WTC11 (cell line): ENCODE measurements around the gene SOX15. TPM values are rescaled to one million over a fixed set of nuclear protein-coding genes. Genes with fewer than 3 reads are reported as not detected.
A peak's percentile ranks its signal among the peaks of the same experiment; 100 is the strongest.

ENCODE experiments used
- ATAC-seq: fragments of 200-7000 bp; cut with Tn5 transposase; 2 replicates; pipeline ENCODE4 v1.10.0; 2021; ENCODE audit warnings: mild to moderate bottlenecking, moderate library complexity
- CTCF ChIA-PET: fragments of 300-600 bp; sonication (Branson Sonifier 250); formaldehyde crosslinking; loops from one replicate; lab custom pipeline; 2021; ENCODE audit warnings: antibody characterized with exemption; lab: Charles Lee
- POLR2A ChIA-PET: fragments of 350-600 bp; sonication (Branson Sonifier 250); formaldehyde crosslinking; loops from one replicate; lab custom pipeline; 2021; ENCODE audit warnings: antibody characterized with exemption; lab: Charles Lee
- DNase-seq: peaks from one replicate; pipeline ENCODE4 v3.0.0; 2021; ENCODE audit warnings: low spot score
- H3K27ac Mint-ChIP-seq: 2 replicates; pipeline ENCODE4 v1.8.0; 2021; ENCODE audit warnings: mixed read lengths
- H3K27me3 Mint-ChIP-seq: 2 replicates; pipeline ENCODE4 v1.8.0; 2021; ENCODE audit warnings: low read depth, mild to moderate bottlenecking, moderate library complexity, mixed read lengths
- H3K36me3 Mint-ChIP-seq: 2 replicates; pipeline ENCODE4 v1.8.0; 2021; ENCODE audit warnings: mixed read lengths
- H3K4me1 Mint-ChIP-seq: 2 replicates; pipeline ENCODE4 v1.8.0; 2022; ENCODE audit warnings: mixed read lengths
- H3K4me3 Mint-ChIP-seq: 2 replicates; pipeline ENCODE4 v1.8.0; 2021; ENCODE audit warnings: mild to moderate bottlenecking, moderate library complexity, mixed read lengths
- H3K9me3 Mint-ChIP-seq: 2 replicates; pipeline ENCODE4 v1.8.0; 2021; ENCODE audit warnings: mixed read lengths
- ATF2 ChIP-seq: sonication (generic); formaldehyde crosslinking; IDR thresholded peaks from 2 replicates; pipeline ENCODE4 v1.8.1; 2022; ENCODE audit warnings: low read depth, missing genetic modification reagents, borderline replicate concordance
- CREM ChIP-seq: sonication (generic); formaldehyde crosslinking; IDR thresholded peaks from 2 replicates; pipeline ENCODE4 v1.8.1; 2022; ENCODE audit warnings: mild to moderate bottlenecking, missing genetic modification reagents, moderate library complexity
- HMGXB4 ChIP-seq: sonication (generic); formaldehyde crosslinking; IDR thresholded peaks from 2 replicates; pipeline ENCODE4 v1.8.1; 2023; ENCODE audit warnings: mild to moderate bottlenecking, moderate library complexity, missing genetic modification reagents
- KAT7 ChIP-seq: sonication (generic); formaldehyde crosslinking; IDR thresholded peaks from 2 replicates; pipeline ENCODE4 v1.8.1; 2023; ENCODE audit warnings: missing genetic modification reagents, mild to moderate bottlenecking, borderline replicate concordance
- MAX ChIP-seq: sonication (generic); formaldehyde crosslinking; IDR thresholded peaks from 2 replicates; pipeline ENCODE4 v1.8.0; 2022; ENCODE audit warnings: mild to moderate bottlenecking, missing genetic modification reagents
- NR1H2 ChIP-seq: sonication (generic); formaldehyde crosslinking; IDR thresholded peaks from 2 replicates; pipeline ENCODE4 v1.9.0; 2021; ENCODE audit warnings: mild to moderate bottlenecking, moderate library complexity, missing genetic modification reagents
- SOX15 ChIP-seq: fragments of 250-450 bp; sonication (Bioruptor Pico); IDR thresholded peaks from 2 replicates; pipeline ENCODE4 v1.9.0; 2021; ENCODE audit warnings: mild to moderate bottlenecking
- ZNF138 ChIP-seq: sonication (generic); formaldehyde crosslinking; conservative IDR thresholded peaks from 2 replicates; pipeline ENCODE4 v1.8.1; 2022; ENCODE audit warnings: mild to moderate bottlenecking, moderate library complexity, missing genetic modification reagents
- ZNF396 ChIP-seq: fragments of 250-450 bp; sonication (Bioruptor Pico); IDR thresholded peaks from 2 replicates; pipeline ENCODE4 v1.8.0; 2021; ENCODE audit warnings: mild to moderate bottlenecking, moderate library complexity, borderline replicate concordance
- ZNF416 ChIP-seq: fragments of 250-450 bp; sonication (Bioruptor Pico); IDR thresholded peaks from 2 replicates; pipeline ENCODE4 v1.9.0; 2021; ENCODE audit warnings: mild to moderate bottlenecking, inconsistent platforms
- ZNF671 ChIP-seq: fragments of 250-450 bp; sonication (Bioruptor Pico); IDR thresholded peaks from 2 replicates; pipeline ENCODE4 v1.8.0; 2021; ENCODE audit warnings: mild to moderate bottlenecking
- ZSCAN18 ChIP-seq: fragments of 250-450 bp; sonication (Bioruptor Pico); IDR thresholded peaks from 2 replicates; pipeline ENCODE4 v2.1.2; 2022; ENCODE audit warnings: mild to moderate bottlenecking, moderate library complexity
- total RNA-seq: library from RNA; stranded (reverse); gene quantifications from 3 replicates; pipeline ENCODE4 v1.2.3, GENCODE V29; 2021
- TF ChIP-seq, protein P1 (sequence below): sonication (generic); formaldehyde crosslinking; IDR thresholded peaks from 2 replicates; pipeline ENCODE4 v1.8.0; 2022; ENCODE audit warnings: mild to moderate bottlenecking, missing genetic modification reagents
- TF ChIP-seq, protein P2 (sequence below): fragments of 250-450 bp; sonication (Bioruptor Pico); conservative IDR thresholded peaks from 2 replicates; pipeline ENCODE4 v1.9.0; 2021; ENCODE audit warnings: mild to moderate bottlenecking
- TF ChIP-seq, protein P3 (sequence below): sonication (generic); formaldehyde crosslinking; IDR thresholded peaks from 2 replicates; pipeline ENCODE4 v1.8.1; 2023; ENCODE audit warnings: mild to moderate bottlenecking, missing genetic modification reagents
- TF ChIP-seq, protein P4 (sequence below): fragments of 200-600 bp; IDR thresholded peaks from 2 replicates; pipeline ENCODE4 v1.8.0; 2022; ENCODE audit warnings: antibody characterized with exemption

SOX15 gene
- total RNA-seq, 1 experiment from 2014 or later: 19.9 TPM

DNA sequence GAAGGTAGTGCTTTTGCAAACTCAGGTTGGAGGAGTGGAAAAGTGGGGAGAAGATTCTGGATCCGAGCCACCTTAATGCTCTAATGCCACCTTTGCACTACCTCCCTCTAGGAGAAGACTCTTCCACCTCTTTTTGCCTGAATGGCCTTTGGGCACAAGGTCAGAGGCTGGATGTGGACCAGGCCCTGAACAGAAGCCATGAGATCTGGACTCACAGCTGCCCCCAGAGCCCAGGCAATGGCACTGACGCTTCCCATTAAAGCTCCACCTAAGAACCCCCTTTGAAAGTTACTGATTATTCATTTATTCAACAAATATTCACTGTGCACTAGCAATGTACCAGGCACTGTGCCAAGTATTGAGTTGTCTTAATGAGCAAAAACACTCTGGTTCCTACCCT is 43.2 kb upstream of the SOX15 start (continued):
- TF ChIP-seq NR1H2 (CRISPR knock-in tag): no peak

GRCh38 chr17:7632492-7632894 is 42.6 kb upstream of the SOX15 start:
- POLR2A ChIA-PET: interaction anchor here (1.0 to 5.8 kb wide), 4 partner anchors 18 to 84 kb away, joined by 3 to 68 read pairs (median 6); partner anchors contain the start of genes ATP1B2, TP53 and WRAP53
- DNase-seq: peak; percentile 56

DNA sequence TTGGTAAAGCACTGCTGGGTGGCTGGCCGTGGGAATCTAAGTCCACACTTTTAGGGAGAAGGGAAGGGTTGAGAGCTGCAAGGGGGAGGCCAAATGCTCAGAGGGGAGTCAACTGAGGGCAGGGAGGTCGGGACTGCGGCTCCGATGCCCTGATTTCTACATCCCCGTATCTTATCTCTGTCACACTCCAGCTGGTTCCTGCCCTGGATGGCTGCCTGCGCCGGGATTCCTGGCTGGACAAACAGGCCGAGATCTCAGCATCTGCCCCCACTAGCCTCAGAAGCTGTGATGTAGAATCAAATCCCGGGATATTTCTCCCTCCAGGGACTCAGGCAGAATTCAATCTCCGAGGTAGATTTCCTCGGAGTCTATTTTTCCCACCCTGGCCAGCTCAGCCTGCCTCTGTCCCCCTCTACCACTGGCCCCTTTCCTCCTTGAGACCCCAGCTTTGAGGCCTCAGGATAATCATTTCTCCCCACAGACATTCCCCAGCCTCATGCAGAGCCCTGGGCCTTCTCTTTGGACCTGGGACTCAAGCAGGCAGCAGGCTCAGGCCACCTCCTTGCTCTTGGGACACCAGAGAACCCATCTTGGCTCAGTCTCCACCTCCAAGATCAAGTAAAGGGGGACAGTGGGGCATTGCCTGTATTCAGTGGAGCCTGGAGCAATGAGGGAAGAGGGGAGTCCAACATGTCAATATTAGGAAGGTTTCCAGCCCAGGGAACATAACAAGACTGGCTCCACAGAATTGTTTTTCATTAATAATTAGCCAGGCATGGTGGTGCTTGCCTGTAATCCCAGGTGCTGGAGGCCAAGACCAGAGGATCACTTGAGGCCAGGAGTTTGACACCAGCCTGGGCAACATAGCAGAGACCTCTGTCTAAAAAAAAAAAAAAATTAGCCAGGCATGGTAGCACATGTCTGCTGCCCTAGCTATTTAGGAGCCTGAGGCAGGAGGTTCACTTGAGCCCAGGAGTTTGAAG is 41.8 kb upstream of the SOX15 start:
- CTCF ChIA-PET: interaction anchor here (0.7 to 7.5 kb wide), 30 partner anchors 8 to 462 kb away, joined by 3 to 205 read pairs (median 6); partner anchors contain the start of genes ATP1B2, CD68, DNAH2 and EFNB3
- POLR2A ChIA-PET: interaction anchor here (1.0 to 5.8 kb wide), 6 partner anchors 19 to 85 kb away, joined by 3 to 68 read pairs (median 5); partner anchors contain the start of genes ATP1B2, SOX15, TP53 and WRAP53
- Mint-ChIP-seq H3K4me3 (no peak overlapping the region), H3K9me3 (no peaks in the 10 kb centered on the region), H3K36me3 (no peaks in the 10 kb centered on the region; the same call in 1 of the 2 replicates)
- ATAC-seq: no peak
- no peak for TF ChIP-seq ZNF396 (CRISPR knock-in tag)
- TF ChIP-seq ZNF671 (CRISPR knock-in tag): no peak
- no peak for TF ChIP-seq HMGXB4 (CRISPR knock-in tag)
- no peak for TF ChIP-seq ZNF138
- TF ChIP-seq, protein P1, sequence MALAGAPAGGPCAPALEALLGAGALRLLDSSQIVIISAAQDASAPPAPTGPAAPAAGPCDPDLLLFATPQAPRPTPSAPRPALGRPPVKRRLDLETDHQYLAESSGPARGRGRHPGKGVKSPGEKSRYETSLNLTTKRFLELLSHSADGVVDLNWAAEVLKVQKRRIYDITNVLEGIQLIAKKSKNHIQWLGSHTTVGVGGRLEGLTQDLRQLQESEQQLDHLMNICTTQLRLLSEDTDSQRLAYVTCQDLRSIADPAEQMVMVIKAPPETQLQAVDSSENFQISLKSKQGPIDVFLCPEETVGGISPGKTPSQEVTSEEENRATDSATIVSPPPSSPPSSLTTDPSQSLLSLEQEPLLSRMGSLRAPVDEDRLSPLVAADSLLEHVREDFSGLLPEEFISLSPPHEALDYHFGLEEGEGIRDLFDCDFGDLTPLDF (CRISPR knock-in tag): no peak
- TF ChIP-seq ZNF416: no peak
- TF ChIP-seq SOX15 (CRISPR knock-in tag): no peak
- TF ChIP-seq, protein P2, sequence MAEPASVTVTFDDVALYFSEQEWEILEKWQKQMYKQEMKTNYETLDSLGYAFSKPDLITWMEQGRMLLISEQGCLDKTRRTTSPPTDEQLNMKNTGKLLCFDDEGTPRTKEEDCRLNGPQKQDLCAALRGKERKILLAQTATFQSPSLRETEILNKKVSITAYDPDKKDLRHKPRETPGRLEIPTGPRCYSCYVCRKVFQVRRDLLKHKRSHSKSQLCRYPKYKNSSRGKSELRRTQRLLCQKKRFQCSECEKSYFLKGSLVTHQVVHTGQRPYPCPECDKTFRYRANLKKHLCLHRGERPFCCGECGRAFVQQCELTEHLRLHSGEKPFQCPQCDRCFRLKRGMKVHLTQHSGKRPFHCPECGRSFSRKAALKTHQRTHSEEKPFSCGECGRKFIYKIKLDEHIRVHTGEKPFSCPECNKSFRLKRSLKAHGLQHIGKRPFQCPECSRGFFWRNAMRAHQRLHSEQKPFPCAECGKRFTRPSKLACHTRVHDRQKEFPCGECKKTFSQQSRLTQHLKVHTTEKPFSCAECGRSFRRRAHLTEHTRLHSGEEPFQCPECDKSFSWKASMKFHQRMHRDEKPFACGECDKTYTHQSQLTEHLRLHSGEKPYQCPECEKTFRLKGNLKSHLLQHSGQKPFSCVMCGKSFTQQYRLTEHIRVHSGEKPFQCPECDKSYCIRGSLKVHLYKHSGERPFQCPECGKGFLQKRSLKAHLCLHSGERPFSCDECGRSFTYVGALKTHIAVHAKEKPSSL (CRISPR knock-in tag): no peak
- TF ChIP-seq, protein P3, sequence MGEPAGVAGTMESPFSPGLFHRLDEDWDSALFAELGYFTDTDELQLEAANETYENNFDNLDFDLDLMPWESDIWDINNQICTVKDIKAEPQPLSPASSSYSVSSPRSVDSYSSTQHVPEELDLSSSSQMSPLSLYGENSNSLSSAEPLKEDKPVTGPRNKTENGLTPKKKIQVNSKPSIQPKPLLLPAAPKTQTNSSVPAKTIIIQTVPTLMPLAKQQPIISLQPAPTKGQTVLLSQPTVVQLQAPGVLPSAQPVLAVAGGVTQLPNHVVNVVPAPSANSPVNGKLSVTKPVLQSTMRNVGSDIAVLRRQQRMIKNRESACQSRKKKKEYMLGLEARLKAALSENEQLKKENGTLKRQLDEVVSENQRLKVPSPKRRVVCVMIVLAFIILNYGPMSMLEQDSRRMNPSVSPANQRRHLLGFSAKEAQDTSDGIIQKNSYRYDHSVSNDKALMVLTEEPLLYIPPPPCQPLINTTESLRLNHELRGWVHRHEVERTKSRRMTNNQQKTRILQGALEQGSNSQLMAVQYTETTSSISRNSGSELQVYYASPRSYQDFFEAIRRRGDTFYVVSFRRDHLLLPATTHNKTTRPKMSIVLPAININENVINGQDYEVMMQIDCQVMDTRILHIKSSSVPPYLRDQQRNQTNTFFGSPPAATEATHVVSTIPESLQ (CRISPR knock-in tag): no peak
- TF ChIP-seq ATF2 (CRISPR knock-in tag): no peak
- no peak for TF ChIP-seq MAX
- no peak for TF ChIP-seq ZSCAN18
- TF ChIP-seq CREM: no peak
- TF ChIP-seq, all 79 proteins: peak for 0
- Mint-ChIP-seq H3K4me1 (peaks cover 37% of the 10 kb centered on the region), H3K27me3 (no peaks in the 10 kb centered on the region), H3K27ac (no peak overlapping the region)
- no peak for DNase-seq

More at GRCh38 chr17:7632492-7632894, 42.6 kb upstream of the SOX15 start:
- Mint-ChIP-seq H3K4me1 (peaks cover 35% of the 10 kb centered on the region), H3K4me3 (no peak overlapping the region), H3K27me3 (no peaks in the 10 kb centered on the region), H3K9me3 (no peaks in the 10 kb centered on the region), H3K36me3 (no peaks in the 10 kb centered on the region), H3K27ac (no peak overlapping the region)
- peak; percentile 55 for ATAC-seq
- CTCF ChIA-PET: interaction anchor here (0.5 to 7.5 kb wide), 34 partner anchors 9 to 1782 kb away, joined by 3 to 205 read pairs (median 4); partner anchors contain the start of genes ATP1B2, CD68, DNAH2 and EFNB3
- no peak for TF ChIP-seq KAT7 (CRISPR knock-in tag)
- TF ChIP-seq, protein P4, sequence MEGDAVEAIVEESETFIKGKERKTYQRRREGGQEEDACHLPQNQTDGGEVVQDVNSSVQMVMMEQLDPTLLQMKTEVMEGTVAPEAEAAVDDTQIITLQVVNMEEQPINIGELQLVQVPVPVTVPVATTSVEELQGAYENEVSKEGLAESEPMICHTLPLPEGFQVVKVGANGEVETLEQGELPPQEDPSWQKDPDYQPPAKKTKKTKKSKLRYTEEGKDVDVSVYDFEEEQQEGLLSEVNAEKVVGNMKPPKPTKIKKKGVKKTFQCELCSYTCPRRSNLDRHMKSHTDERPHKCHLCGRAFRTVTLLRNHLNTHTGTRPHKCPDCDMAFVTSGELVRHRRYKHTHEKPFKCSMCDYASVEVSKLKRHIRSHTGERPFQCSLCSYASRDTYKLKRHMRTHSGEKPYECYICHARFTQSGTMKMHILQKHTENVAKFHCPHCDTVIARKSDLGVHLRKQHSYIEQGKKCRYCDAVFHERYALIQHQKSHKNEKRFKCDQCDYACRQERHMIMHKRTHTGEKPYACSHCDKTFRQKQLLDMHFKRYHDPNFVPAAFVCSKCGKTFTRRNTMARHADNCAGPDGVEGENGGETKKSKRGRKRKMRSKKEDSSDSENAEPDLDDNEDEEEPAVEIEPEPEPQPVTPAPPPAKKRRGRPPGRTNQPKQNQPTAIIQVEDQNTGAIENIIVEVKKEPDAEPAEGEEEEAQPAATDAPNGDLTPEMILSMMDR: peak; percentile 28; the same call in 1 of the 2 replicates
